GM19351 (cell line): ENCODE results near the gene P2RX3.

Experiments
- ATAC-seq: cut with Tn5 transposase; IDR thresholded peaks from one replicate; pipeline ENCODE4 v1.9.1; 2021; ENCODE audit warnings: mild to moderate bottlenecking, moderate library complexity; ENCODE audit not compliant: unreplicated experiment

P2RX3 gene

GRCh38 chr11:57309106-57310059 lies 28.8 kb upstream of the P2RX3 start:
- ATAC-seq, result no peak

GRCh38 chr11:57310091-57310490 lies 28.1 kb upstream of the P2RX3 start:
- ATAC-seq, result no peak

- ATAC-seq, result no peak
Observed at GRCh38 chr11:57310630-57311086, 27.5 kb upstream of the P2RX3 start.

DNA sequence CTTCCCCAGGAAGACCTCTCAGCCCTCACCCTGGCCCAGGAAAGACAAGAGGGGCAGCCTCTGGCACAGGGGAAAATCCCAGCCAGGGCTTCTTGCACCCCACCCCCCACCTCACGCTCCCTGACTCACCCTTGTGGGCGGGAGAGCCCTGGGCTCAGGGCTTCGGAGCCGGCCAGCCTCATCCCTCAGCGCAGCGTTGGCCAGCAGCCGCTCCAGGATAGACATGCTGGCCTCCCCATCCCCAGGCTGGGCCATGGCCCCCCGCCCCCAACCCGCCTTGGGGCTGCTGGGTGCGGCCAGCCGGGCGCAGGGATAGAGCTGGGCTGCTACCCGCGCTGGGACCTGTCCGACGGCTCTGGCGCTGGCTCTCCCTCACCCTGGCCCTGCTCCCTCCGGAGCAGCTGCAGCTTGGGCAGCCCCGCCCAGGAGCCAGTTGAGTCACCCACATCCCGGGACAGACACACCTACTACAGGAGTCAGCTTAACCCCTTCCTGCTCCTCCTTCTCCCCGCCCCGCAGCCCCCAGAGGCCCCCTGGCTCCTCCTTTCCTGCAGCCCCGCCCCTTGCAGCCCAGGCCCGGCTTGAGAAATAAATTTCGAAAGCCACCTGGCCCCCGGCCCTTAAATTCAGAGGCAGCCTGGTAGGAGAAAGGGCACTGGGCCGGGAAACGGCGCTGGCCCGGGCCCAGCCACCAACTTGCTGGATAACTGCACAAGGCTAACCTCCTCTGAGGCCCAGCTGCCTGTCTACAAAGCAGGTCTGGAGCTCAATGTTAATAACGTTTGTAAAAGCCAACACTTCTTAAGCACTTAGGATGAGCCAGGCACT lies 26.8 kb upstream of the P2RX3 start:
- peak; percentile 95 for ATAC-seq

DNA sequence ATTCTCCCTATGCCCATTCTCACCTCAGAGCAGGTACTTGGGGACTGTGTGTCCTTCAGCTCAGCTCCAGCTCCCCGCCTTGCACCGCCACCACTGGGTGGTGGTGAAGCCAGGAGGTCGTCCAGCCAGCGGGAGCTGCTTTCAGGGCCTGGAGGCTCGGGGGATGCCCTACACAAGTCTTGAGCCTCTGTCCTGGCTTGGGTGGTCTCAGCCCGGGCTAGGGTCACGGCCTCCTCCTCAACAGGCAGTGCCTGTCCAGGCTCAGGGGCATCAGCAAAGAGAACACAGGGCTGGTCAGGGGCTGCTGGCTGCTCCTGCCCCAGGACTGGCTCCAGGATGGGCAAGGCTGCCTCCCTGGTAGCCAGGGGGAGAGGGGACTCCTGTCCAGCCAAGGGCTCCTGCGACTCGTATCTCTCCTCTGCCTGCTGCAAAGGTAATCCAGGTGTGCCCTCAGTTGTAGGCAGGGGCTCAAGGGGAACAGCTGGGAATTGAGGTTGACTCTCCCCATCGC lies 25.6 kb upstream of the P2RX3 start:
- no peak for ATAC-seq

DNA sequence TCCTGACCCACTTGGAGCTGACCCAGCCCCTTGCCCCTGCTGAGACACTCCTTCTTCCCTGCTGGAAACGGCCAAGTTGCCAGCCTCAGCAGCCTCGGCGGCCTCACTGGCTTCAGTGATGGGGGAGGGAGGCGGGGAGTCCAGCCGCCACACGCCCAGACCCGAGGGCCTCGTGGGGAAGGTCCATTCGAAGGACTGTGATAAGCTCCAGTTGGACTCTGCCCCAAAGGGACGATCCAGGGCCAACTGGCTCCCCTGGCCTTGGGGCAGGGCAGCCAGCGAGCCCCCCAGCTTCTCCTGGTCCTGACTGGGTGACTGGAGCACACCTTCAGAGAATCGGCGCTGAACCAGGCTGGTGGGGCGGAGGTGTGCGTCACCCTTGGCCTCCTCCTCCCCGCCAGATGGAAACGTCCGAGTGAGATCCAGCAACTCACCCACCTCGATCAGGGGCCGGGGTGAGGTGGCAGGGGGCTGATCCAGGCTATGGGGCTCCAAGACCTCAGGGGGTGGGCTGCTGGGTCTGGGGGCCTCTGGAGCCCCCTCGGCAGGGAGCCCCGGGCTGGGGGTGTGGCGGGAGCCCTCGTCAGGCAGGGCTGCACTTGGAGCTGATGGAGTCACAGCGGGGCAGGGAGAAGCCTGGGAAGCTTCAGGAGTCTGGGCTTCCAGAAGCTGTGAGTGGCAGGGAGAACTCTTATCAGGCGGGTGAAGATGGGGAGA lies 24.9 kb upstream of the P2RX3 start:
- ATAC-seq, result no peak

DNA sequence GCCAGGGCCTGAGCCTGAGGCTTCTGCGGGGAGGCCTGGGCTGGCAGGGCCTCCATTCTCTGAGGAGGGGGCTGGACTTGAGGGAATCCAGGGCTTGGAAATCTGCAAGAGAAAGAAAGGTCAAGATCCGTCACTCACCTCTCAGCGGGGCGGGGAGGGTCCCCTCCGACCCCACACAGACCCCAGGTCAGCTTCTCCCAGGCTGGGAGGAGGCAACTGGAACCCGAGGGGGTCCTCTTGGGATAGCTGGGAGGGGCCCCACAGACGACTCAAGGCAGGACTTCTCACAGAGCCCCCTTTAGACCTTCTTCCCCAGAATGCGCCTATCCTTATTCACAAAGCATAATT lies 24.4 kb upstream of the P2RX3 start:
- no peak for ATAC-seq

- ATAC-seq, result no peak
Observed at GRCh38 chr11:57314221-57314973, 23.8 kb upstream of the P2RX3 start.

GRCh38 chr11:57315491-57315890 lies 22.7 kb upstream of the P2RX3 start:
- ATAC-seq, result no peak

DNA sequence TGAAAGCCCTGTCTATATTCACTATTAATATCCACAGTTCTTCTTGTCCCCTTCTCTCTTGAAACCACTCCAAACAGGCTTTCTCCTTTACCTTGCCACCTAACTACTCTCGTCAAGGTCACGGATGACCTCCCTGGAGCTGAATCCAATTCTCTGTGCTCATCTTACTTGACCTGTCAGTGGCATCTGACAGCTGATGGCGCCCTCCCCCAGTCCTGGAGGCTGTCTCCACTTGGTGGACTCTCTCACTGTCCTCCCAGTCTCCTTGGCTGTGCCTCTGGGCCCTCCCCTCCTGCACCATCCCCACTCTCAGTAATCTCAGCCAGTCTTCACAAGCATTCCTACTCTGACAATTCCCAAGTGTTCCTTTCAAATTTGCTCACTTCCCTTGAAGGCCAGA lies 22.1 kb upstream of the P2RX3 start:
- no peak for ATAC-seq

GRCh38 chr11:57318178-57318577 lies 20.0 kb upstream of the P2RX3 start:
- no peak for ATAC-seq

DNA sequence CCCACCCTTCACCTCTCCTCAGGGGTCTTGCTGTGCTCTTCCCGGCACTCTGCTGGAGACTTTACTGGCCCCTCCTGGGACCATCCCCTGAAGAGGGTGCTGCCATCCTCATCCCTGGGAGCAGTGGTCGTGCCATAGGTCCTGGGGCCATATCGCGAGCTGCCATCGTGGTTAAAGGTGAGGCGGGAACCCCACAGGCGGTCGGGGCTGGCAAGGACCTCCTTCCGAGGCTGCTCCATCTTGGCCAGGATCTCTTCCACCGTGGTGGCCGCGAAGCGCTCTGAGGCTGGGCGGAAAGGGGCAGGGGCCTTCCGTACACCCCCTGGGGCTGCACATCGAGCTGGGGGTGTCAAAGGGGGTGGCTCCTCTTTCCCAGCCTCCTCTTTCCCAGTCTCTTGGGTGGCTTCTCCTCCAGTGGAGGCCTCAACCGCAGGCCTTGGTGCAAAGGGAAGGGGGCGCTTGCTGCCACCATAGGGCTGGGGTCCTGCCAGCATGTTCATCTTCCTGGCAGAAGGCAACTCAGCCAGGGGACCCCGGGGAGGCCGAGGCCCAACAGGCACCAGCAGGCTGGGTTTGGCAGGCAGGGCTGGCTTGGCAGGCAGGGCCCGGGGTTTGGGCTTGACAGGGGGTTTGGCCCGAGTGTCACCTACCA lies 18.0 kb upstream of the P2RX3 start:
- no peak for ATAC-seq

- ATAC-seq, result no peak
Observed at GRCh38 chr11:57320719-57321387, 17.3 kb upstream of the P2RX3 start.

DNA sequence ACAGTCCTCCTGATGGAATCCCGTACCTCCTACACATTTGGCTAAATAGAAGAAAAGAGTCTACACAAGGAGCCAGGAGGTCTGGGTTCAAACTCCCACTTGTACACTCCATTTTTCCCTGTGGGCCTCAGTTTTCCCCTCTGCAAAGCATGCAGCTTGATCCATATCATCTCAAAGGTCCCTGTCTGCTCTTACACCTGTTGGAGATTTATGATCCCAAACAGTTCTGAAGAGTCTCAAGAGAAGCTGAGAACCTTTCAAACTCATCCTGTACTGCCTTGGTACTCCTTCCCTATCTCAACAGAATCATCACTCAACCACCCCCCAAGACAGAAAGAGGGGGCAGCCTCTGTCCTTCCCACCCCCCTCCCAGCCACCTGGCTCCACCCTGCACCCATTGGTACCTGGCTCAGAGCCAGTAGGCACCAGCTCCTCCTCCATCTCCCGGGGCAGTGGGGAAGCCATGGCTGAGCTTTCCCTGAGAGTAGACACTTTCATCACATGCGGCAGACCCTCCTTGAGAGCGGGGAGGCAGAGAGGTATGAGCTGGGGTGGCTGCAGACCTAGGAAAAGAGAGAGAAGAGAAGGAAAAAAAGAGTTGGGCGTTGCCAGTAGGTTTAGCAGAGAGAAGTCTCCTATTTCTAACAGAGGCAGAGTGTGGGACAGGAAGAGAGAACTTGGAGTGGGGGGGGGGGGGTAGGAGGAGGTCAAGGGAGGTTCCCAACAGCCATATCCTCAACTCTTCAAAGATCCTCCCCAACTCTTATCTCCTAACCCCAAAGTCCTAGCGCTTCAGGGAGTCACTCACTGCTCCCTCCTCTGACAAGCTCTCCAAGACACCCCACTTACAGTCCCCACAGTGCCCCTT lies 16.5 kb upstream of the P2RX3 start:
- no peak for ATAC-seq

DNA sequence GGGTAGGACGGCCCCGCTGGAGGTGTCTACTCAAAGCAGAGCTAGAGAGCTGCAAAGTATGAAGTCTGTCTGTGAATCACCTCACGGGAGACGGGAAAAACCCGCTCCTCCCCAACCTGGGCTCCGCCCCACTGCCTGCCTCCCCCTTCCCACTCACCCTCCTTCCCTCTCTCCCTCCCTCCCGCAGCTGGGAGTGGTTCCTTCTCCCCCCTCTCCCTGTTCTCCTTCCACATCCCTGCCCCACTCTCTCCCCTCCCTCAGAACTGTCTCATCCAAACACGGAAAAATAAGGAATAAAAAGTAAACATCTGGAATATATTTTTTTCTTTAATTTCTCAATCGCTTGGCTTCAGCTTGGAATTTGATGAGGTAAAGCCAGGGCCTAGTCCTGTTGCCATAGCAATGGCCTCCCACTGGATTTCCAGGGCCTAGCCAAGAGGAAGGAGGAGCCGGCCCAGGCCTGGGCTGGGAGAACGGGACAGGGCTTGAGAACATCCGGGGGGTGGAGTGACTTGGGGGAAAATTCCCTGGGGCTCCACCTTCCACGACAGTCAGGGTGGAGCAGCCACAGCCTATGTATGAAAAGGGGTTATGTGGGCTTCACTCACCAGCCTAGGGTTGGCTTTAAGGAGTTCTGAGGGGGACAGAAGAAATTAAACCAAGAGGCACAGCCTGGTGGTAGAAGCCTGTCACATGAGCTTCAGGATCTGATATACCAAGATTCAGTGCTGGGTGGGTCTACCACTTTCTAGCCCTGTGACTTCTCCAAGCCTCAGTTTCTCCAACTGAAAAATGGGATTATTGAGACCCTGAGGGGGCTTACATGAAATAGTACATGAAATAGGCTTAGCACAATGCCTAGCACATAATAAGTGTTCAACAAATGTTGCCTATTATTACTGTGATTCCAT lies 15.6 kb upstream of the P2RX3 start:
- no peak for ATAC-seq

DNA sequence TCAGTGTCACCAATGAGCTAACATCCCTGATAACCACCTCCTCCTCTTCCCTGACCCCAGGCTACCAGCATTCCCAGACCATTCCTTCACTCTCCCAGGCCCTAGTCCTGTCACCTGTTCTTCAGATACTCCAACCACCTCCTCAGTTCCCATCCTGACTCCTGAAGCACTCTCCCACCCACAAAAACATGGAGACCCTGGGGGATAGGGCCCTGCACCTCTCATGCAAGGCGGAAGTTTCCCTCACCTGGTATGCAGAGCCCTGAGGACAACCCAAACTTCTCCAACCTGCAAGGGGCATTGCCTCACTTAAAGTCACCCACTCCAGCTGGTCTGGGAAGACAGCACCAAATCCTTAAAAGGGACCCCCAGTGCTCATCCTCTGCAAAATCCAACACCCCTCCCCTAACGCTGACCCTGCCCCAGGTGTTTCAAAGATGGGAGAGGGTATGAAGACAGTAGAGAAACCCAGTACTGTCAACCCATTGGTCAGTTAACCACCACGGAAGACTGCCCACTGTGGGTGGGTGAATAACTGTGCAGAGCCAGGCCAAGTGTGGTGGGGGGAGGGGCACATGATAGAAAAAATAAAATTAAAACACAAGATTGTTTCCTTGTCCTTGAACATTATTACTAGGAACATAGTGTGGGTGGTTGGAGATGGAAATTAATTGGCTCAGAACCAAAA lies 14.8 kb upstream of the P2RX3 start:
- ATAC-seq, result no peak

- no peak for ATAC-seq
Observed at GRCh38 chr11:57323855-57324153, 14.3 kb upstream of the P2RX3 start.
